NCI-H1694 (cell line): ENCODE data around the gene RAF1.
"Not testable (repeated sequence)": the region's sequence is repeated elsewhere in the genome, so short reads cannot be mapped to it uniquely, and the experiment has no call there.

Experiments used
- DNase-seq: peaks from one replicate; lab custom pipeline; 2025; lab: John Stamatoyannopoulos, UW

Gene RAF1

DNA sequence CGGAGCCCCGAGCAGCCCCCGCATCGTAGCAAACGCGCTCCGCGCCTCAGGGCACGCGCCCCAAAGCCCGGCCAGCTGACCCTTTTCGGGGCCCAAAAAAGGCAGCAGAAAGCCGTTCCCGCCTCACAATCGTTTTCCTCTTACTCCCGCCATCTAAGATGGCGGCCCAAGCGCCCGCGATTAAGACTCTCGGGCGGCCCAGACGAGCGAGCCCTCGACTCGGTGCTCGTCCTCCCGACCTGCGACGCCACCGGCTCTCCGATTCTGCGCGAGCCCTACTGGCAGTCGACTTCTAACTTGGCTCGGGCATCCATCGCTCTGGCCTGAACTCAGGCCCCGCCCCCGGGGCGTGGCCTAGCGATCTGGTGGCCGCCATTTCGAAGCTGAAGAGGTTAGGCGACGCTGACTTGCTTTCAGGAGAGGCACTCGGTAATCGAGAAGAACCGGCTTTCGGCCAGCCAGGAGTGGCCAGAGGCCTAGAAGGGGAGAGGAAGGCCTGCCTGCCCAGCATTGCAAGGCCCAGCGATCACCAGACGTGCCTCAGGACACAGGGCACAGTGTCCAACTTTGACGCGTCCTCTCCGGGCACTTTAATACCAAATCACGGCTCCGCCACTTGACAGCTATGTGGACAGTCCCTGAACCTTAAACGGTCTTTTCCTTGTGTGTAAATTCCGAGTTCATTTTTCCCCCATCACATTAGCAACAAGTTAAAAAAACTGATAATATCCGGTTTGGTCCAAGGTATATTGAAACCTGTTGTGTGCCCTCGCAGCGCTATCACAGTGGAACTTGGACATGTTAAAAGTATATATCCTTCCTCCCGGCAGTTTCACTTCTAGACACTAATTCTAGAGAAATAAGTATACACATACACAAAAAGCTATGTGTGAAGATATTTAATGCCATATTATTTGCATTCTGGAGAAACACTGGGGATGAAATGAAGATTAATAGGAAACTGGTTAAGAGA, at the start of gene RAF1:
RAF1 (minus strand) TSS at position 182 of the 973 bp plus-strand sequence. CDS start 45,396 bp downstream, outside the sequence.
- peak; percentile 70 for DNase-seq

DNA sequence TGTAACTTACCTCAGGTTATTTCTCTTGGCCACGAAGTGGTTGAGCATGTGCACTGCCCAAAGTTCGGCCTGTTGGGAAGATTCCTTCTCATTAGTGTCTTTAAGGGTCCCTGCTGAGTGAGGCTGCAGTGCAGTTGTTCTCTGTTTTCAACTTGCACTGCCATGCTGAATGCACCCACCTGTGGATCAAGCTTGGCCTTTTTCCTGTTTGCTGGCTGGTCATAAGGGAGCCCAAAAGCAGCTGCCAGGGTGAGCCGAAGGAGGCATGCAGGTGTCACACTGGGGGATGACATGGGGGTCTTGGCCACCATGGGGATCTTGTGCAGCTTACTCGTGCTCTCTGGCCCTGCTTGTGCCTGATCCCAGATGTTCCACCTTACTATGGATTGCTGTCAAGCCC, 46.1 kb upstream of the RAF1 start:
- DNase-seq, result no peak

DNA sequence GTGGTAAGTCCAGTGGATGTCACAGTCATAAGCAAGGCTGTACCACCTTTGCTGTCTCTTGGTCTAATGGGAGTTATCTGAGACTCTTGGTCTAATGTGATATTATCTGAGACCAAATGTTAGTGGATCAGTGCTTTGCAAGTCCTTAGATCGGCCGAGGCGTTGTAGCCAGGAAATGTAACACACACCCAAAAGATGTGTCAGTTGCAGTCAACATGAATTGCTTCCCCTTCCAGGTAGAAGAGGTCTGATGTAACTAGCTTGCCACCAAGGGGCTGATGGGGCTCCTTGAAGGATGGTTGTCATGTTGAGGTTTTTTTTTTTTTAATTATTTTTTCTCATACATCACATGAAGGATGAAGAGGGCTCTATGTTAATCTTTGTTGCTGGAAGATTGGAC, 45.4 kb upstream of the RAF1 start:
- no peak for DNase-seq

DNA sequence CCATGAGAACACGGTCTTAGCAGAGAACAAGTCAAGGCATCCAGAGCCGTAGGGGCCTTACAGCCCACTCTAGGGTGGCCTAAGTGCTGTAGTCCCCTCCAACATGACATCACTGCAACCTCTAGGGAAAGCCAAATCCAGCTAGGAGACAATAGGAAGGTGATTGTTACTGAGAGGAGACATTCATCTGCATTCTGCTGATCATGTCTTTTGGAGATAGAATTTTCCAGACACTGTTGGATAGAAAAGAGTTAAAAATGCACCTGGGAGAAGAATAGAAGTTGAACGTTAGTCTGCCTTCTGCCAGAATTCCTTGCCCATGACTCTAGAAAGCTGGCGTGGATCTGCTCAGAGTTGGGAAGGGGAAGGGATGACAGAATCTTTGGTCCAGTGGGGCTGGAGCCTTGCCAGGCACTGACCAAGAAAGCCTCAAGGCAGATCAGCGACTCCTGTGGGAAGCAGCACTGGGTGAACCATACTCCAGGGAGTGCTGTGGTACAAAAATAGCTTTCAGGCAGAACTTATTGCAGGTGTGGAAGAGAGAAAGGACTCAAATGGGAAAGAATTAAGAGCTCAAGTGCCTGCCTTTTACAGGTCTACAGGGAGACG, 44.8 kb upstream of the RAF1 start:
- no peak for DNase-seq

DNA sequence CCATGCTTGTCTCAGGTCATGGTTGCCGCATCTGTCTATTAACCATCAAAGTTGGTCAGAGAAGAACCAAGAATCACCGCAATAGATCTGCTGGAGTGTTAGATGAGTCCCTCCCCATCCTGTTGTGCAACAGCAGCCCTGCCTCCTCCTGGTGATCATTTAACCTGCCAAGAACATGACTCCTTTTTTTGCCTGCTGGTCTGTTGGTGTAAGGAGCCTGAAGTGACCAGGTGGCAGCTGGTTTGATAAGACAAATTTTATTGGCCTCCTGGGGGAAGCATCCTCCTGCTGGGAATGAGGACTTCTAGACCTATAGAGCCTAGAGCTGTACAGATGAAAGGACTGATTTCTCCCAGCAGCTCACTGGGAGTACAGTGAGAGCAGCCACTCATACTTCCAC, 43.5 kb upstream of the RAF1 start:
- no peak for DNase-seq

DNA sequence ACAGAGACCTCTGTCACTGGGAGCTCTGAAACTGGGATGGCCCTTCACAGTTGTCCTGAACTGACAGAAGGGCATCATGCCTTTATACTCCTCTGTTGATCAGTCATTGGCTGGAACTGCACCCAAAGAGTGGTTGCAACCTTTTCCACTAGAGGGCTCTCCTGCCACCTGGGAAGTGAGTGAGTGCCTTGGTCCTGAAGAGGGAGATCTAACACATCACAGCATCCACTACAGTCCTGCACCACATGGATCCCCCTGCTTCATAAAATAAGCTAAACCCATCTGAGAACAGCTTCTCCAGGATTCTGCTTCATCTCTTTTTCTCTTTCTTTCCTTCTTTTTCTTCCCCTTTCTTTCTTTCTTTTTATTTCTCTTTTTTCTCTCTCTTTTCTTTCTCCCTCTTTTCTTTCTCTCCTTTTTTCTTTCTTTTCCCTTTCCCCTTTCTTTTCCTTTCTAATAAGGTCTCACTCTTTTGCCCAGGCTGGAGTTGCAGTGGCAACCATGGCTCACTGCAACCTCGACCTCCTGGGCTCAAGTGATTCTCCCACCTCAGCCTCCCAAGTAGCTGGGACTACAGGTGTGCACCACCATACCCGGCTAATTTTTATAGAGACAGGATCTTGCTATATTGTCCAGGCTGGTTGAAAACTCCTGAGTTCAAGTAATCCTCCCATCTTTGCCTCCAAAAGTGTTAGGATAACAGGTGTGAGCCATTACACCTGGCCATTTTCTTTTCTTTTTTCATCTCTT, 42.8 kb upstream of the RAF1 start:
- peak; percentile 59 for DNase-seq

DNA sequence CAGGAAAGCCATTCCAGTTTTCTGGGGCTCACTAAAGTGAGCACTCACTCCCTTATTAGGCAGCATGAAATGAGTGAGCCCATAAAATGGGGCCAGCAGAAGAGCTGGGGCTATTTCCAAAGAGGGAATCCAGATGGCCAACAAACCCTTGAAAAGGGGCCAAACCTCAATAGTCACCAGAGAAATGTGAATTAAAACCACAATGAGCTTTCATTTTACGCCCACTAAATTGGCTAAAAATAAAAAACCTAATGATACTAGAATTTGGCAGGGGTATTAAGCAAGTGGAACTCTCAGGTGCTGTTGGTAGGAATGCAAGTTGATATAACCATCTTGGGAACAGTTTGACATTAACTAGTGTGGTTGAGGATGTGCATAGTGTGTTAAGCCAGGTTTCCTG, 42.1 kb upstream of the RAF1 start:
- DNase-seq, result no peak

DNA sequence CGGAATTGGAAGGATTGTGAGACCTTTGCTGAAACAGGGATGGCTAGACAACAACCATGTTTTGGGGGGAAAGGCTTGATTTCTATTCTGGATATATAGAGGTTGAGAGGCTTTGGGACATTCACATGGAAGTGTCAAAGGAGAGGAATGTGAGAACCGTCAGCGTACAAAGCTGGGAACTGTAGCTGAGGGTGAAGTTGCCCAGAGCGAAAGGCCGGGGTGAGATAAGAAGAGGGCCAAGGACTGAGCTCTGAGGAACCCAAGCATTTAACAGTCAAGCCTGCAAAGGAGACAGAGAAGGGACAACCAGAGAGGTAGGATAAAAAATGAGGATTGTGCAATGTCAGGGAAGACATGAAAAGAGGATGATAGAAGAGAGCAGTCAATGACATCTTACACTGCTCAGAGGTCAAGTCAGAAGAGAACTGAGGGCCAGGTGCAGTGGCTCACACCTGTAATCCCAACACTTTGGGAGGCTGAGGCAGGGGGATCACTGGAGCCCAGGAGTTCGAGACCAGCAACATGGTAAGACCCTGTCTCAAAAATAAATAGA, 41.5 kb upstream of the RAF1 start:
- no peak for DNase-seq

DNA sequence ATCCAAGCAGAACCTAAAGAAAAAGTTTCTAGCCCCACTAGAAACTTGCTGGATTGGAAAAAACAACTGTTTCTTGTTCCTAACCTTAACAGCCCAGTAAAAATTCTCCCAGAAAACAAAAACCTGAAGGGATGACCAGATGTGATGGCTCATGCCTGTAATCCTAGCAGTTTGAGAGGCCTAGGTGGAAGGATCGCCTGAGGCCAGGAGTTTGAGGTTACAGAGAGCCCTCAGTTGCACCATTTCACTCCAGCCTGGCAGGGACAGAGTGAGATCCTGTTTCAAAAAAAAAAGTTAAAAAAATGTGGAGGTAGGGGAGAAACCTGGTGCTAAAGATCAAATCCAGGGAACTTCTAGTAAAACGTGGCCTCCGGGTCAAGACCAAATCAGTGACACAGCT, 38.6 kb upstream of the RAF1 start:
- DNase-seq, result no peak

DNA sequence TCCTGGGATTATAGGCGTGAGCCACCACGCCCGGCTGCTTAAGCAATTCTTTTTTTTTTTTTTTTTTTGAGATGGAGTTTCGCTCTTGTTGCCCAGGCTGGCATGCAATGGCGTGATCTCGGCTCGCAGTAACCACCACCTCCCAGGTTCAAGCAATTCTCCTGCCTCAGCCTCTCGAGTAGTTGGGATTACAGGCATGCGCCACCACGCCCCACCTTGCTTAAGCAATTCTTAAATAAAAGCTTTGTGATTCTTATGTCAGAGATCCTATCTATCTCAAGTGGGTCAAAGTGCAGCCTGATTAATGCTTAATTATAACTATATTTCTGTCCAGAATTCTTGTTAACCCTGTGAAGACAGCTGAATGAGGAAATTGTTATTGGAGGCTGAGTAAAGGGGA, 37.7 kb upstream of the RAF1 start:
- not testable (repeated sequence) for DNase-seq

DNA sequence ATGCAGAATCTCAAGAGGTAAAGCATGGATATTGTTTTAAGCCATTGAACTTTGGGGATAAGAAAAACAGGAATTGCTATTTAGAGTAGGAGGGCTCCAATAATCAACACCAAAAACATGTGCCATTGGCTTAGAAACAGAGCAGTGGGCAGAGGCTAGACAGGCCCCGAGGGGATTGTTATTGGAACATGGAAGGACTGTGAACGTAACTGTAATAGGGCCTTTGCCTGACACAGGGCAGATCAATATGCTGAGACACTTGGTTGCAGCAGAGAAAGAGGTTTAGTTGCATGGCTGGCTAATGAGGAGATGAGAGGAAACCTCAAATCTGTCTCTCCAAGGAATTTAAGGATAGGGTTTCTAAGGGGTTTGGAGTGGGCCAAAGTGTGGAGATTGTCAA, 36.9 kb upstream of the RAF1 start:
- DNase-seq, result no peak

DNA sequence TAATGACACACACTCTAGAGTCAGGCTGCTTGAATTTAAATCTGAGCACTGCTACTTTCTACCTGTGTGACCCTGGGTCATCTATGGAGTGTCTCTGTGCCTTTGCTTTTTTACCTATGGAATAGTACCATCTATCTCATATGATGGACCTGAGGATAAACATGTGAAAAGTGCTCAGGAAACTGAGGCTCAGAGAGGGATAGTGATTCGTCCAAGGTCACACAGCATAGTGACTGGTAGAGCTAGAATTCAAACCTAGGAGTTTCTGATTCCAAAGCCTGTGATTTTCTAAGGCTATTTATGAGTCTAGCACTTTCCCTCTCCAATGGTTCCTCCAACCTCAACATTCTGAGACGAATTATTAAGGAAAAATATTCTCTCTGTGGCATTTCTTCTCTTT, 32.0 kb upstream of the RAF1 start:
- no peak for DNase-seq

DNA sequence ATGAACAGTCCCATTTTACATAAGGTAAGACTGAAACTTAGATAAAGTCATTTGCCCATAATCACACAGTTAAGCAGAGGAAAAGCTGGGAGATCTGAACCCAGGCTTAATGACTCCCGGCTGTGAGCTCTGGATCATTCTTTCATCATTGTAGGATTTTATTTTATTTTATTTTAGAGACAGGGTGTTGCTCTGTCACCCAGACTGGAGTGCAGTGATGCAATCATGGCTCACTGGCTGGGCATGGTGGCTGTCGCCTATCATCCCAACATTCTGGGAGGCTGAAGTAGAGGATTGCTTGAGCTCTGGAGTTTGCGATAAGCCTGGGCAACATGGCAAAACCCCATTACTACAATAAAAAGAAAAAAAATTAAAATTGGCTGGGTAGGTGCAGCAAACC, 31.2 kb upstream of the RAF1 start:
- DNase-seq, result no peak

DNA sequence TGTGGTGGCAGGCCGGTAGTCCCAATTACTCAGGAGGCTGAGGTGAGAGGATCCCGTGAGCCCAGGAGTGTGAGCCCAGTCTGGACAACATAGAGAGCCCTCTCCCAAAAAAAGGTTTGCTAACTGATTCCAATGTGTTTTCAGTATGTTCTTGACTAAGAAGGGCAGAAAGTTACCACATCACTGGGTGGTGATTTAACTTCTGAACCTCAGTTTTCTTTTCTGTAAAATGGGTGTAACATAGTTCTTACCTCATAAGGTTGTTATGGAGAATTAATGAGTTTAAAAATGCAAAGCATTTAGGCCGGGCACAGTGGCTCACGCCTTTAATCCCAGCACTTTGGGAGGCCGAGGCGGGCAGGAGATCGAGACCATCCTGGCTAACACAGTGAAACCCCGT, 28.5 kb upstream of the RAF1 start:
- no peak for DNase-seq

DNA sequence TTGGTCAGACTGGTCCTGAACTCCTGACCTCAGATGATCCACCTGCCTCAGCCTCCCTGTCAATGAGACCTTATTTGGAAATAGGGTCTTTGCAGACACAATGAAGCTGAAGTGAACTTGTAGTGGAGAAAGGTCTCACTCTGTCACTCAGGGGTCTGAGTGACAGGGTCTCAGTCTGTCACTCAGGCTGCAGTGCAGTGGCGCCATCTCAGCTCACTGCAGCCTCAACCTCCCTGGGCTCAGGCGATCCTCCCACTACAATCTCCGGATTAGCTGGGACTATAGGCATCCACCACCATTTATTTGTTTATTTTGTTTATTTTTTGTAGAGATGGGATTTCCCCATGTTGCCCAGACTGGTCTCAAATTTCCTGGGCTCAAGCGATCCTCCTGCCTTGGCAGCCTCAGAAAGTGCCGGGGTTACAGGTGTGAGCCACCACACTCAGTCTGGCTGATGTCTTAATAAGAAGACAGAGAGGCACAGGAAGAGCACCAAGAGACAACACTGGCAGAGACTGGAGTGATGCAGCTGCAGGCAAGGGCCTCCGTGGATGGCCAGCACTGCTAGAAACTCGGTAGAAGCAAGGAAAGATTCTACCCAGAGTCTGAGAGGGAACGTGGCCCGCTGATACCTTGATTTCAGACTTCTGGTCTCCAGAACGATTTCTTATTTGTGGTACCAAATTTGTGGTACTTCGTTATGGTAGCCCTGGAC, 26.2 kb upstream of the RAF1 start:
- DNase-seq, result no peak

DNA sequence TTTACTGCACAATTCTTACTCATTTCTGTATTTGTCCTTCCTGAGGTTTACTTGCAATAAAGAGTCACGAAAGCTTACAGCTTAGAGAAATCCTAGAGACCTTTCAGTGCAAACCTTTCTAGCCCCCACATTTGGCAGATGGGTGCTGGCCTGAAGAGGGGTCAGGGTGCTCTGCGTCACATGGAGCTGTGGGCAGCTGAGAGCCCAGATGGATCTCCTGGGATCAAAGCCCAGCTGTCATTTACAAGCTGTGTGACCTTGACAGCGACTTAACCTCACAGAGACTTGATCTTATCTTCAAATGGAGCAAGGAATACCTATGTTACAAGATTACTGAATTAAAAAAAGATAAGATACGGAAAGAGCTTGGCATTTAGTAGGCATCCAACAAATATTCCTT, 24.0 kb upstream of the RAF1 start:
- DNase-seq, result no peak

DNA sequence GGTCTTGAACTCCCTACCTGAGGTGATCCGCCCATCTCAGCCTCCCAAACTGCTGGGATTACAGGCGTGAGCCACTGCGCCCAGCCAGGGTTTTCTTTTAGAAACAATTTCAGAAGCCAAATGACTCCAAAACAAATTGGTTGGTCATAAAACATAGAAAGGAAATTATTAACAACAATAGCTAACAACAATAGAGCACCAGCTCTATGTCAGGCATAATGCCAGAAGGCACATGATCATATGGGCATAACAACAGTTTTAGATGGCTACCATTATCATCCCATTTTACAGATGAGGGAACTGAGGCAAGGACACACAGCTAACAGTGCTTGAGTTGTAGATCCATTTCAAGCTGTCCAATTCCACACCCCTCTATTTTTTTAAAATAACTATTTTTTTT, 22.2 kb upstream of the RAF1 start:
- no peak for DNase-seq

DNA sequence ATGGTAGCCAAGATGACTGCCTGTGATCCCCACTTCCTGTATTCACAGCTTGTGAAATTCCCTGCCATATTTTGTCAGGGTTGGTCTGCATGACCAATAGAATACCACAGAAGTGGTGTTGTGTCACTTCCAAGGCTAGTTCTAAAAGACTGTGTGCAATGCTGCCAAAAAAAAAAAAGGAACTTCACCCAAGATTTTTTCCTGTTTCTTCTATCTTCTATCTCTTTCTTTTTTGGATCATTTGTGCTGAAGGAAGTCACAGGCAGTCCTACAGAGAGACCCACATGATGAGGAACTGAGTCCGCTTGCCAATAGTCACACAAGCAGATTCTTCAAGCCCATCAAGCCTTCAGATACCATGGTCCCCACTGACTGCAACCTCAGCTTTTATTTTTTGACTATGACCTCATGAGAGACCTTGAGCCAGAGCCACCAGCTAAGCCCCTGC, 18.1 kb upstream of the RAF1 start:
- no peak for DNase-seq

DNA sequence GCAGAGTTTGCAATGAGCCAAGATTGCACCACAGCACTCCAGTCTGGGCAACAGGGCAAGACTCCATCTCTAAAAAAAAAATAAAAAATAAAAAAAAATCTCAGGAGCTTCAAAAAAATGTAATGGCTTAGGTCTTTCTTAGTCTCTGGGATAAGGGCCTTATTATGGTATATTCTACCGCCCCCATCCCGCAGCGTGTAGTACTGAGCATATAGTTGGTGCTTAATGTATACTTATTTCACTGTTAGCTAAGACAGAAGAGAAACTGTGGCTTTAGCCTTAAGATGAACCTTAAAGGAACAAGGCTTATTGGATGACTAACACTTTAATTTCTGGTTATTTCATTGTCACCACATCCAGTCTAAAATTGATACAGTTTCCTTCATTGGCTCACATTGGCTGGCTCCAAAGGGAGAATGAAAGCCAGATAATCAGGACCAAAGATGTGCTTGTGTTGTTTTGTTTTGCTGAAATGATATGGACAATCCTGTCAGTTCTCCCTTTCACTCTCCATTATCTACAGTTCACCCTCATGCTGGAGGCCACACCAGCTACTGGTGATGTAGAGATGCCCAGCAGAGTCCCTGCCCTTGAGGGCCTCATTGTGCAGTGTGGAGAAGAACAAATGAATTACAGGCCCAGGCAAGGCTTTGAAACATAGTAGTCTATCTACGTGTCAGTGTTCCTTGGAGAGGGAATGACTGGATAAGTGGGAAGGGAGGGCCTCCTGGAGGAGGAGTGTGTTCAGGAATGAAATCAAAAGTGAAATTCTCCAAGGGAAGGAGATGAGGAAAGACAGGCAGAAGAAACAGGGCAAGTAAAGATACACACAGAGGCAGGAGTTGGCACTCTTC, 17.4 kb upstream of the RAF1 start:
- no peak for DNase-seq

DNA sequence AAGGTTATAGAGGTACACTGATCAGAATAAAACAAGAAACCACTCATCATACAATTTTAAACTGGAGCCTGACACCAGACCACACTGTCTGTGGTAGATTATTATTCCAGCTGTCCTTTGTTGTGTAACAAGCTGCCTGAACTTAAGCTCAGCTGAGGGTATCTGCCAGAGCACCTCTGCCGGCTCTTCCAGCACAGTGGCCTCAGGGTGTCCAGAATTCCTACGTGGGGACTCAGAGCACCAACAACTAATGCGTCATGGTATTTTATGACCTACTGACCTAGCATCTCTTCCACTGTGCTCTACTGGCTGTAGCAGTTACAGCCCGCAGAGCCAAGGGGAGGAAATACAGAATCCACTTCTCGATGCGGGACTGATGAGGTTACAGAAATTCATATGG, 15.6 kb upstream of the RAF1 start:
- DNase-seq, result no peak

DNA sequence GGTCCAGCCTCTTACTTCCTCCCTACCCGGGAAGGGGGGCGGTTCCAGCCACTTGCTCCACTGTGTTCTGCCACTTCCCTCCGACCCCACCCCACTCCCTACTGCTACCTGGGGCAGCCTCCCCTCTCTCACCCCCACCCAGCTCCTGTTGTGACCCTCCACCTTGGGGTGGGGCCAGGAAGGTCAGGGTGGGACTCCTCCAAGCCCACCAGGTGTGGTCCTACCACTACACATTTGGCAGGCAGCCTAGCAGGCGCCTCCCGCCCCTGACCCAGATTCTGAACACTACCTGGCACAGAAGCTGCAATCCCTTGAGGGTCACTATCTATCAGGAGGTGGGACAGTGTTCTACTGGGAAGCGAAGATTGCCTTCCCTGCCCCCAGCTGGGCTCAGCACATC, 13.7 kb upstream of the RAF1 start:
- DNase-seq, result no peak
